Fibroblast of lung (primary cell): Measurements from ENCODE around the gene ABLIM3. TPM values are rescaled to one million over a fixed set of nuclear protein-coding genes. Genes with fewer than 3 reads are reported as not detected.

ENCODE experiments used
- DNase-seq, 2 donors: peaks; one replicate each; pipeline versions ENCODE4 v3.0.0 to v3.0.0-alpha.2; 2010; ENCODE audit warnings: low read depth in 2 of 2
- H2AFZ ChIP-seq: 2 replicates; pipeline ENCODE4 v1.5.1; 2012; ENCODE audit warnings: low read length, control low read depth, inconsistent platforms
- H3K27ac ChIP-seq: 2 replicates; pipeline ENCODE4 v1.5.1; 2011; ENCODE audit warnings: low read length, control low read depth; ENCODE audit not compliant: insufficient read depth
- H3K27me3 ChIP-seq: 2 replicates; pipeline ENCODE4 v1.5.1; 2011; ENCODE audit warnings: mild to moderate bottlenecking, low read length; ENCODE audit not compliant: control insufficient read depth, insufficient read depth
- H3K36me3 ChIP-seq: 2 replicates; pipeline ENCODE4 v1.5.1; 2011; ENCODE audit warnings: low read length; ENCODE audit not compliant: control insufficient read depth, insufficient read depth
- H3K4me1 ChIP-seq: 2 replicates; pipeline ENCODE4 v1.5.1; 2011; ENCODE audit warnings: low read length; ENCODE audit not compliant: control insufficient read depth, insufficient read depth; ENCODE audit errors: extremely low read depth
- H3K4me2 ChIP-seq: 2 replicates; pipeline ENCODE4 v1.5.1; 2011; ENCODE audit warnings: low read length, control low read depth; ENCODE audit not compliant: insufficient read depth; ENCODE audit errors: extremely low read depth
- H3K4me3 ChIP-seq, 4 experiments: fragments of 200-600 bp in 1 of 4; sonication (generic) in 1 of 4; replicated peaks in 1 of 4; 2 replicates each; pipeline ENCODE4 v1.5.1; 2011 to 2016; ENCODE audit warnings: low read length in 4 of 4, low read depth in 3 of 4, mild to moderate bottlenecking in 3 of 4, control low read depth in 2 of 4, inconsistent platforms in 1 of 4, mixed read lengths in 1 of 4; ENCODE audit not compliant: insufficient read depth in 1 of 4; ENCODE audit errors: control extremely low read depth in 1 of 4
- H3K79me2 ChIP-seq: 2 replicates; pipeline ENCODE4 v1.5.1; 2012; ENCODE audit warnings: mild to moderate bottlenecking, low read length, inconsistent platforms; ENCODE audit not compliant: control insufficient read depth, insufficient read depth
- H3K9ac ChIP-seq: 2 replicates; pipeline ENCODE4 v1.5.1; 2011; ENCODE audit warnings: mild to moderate bottlenecking, low read length, control low read depth; ENCODE audit not compliant: insufficient read depth
- H3K9me3 ChIP-seq: 2 replicates; pipeline ENCODE4 v1.5.1; 2012; ENCODE audit warnings: low read depth, low read length; ENCODE audit not compliant: control insufficient read depth, insufficient read depth
- H4K20me1 ChIP-seq: 2 replicates; pipeline ENCODE4 v1.5.1; 2011; ENCODE audit warnings: low read length; ENCODE audit not compliant: control insufficient read depth, insufficient read depth; ENCODE audit errors: extremely low read depth
- EZH2 ChIP-seq: IDR thresholded peaks from 2 replicates; pipeline ENCODE4 v1.5.1; 2012; ENCODE audit warnings: low read length, control low read depth, mild to moderate bottlenecking; ENCODE audit errors: missing control alignments
- polyA plus RNA-seq, 2 donors: library from polyadenylated mRNA; depleted of rRNA in 1 of 2; stranded (reverse) in 1 of 2; unstranded in 1 of 2; fragments of >200 nt; gene quantifications; 2 replicates each; pipeline ENCODE4 v1.2.1, GENCODE V29; 2011 to 2012; ENCODE audit warnings: missing spikeins in 1 of 2
- total RNA-seq: library from RNA; depleted of rRNA; stranded (reverse); fragments of >200 nt; gene quantifications from 2 replicates; pipeline ENCODE4 v1.2.1, GENCODE V29; 2014
- TF ChIP-seq, protein P1 (sequence below), 2 donors: IDR thresholded peaks in 1 of 2; conservative IDR thresholded peaks in 1 of 2; 1 replicate in 1 of 2; 2 replicates in 1 of 2; pipeline ENCODE4 v1.5.1; 2011 to 2012; ENCODE audit warnings: low read length in 2 of 2, control low read depth in 1 of 2, inconsistent platforms in 1 of 2, low read depth in 1 of 2, mild to moderate bottlenecking in 1 of 2

ABLIM3 gene
- total and polyA plus RNA-seq, 2 donors (not counting 1 experiment from before 2014, with no cell fraction given), result 48.1 to 49.9 TPM

GRCh38 chr5:149277801-149278200 is 136.5 kb downstream of the ABLIM3 start:
- Histone ChIP-seq H3K4me3 (no peak overlapping the region), H3K27me3 (no peaks in the 10 kb centered on the region), H3K4me1 (peaks cover 2% of the 10 kb centered on the region), H3K4me2 (no peak overlapping the region), H2AFZ (no peak overlapping the region), H4K20me1 (no peaks in the 10 kb centered on the region), H3K36me3 (no peaks in the 10 kb centered on the region), H3K9ac (no peak overlapping the region), H3K27ac (no peak overlapping the region), H3K79me2 (no peaks in the 10 kb centered on the region), H3K9me3 (no peaks in the 10 kb centered on the region)
- peak in 1 of 2 donors; percentile 38 for DNase-seq
- TF ChIP-seq, protein P1, sequence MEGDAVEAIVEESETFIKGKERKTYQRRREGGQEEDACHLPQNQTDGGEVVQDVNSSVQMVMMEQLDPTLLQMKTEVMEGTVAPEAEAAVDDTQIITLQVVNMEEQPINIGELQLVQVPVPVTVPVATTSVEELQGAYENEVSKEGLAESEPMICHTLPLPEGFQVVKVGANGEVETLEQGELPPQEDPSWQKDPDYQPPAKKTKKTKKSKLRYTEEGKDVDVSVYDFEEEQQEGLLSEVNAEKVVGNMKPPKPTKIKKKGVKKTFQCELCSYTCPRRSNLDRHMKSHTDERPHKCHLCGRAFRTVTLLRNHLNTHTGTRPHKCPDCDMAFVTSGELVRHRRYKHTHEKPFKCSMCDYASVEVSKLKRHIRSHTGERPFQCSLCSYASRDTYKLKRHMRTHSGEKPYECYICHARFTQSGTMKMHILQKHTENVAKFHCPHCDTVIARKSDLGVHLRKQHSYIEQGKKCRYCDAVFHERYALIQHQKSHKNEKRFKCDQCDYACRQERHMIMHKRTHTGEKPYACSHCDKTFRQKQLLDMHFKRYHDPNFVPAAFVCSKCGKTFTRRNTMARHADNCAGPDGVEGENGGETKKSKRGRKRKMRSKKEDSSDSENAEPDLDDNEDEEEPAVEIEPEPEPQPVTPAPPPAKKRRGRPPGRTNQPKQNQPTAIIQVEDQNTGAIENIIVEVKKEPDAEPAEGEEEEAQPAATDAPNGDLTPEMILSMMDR (conservative IDR thresholded peaks at IDR 0.05 in 1 of 2, IDR thresholded peaks at IDR 0.05 in 1 of 2; ENCODE audit: low read depth in 1 of 2, low read length in 2 of 2), result no peak
- no peak for TF ChIP-seq EZH2

DNA sequence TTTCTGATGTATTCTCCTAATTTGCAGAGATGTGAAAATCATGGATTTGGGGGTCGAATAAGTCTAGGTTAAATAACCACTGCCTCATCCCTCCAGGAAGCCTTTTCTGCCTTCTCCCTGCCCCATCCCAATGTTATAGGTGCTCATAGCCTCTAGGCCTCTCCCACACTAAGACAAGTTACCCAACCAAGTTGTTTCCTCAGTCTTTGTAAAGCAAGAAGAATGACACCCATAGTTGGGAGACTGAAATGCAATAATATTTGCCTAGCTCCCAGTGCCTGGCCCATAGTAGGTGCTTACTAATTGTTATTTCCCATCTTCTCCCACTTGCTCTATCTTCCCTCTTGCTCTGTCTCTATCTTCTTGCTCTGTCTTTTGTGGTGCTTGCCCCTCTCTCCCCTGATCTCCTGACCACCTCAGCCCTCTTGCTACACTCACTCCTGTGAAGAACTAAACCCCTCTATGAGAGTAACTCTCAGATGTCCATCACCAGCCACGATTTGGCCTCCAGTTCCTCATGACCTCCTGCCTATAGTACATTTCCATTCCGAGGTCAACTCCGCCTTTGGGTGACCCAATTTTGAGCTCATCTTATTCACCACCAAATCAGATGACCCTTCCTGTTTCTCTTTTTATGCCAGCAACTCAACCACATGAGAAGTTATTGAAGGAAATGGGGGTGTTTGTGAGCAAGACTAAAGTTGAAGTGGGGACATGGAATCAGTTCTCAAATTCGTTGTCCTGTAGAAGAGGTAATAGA is 137.3 kb downstream of the ABLIM3 start:
- no peak for TF ChIP-seq EZH2
- TF ChIP-seq, protein P1 (conservative IDR thresholded peaks at IDR 0.05 in 1 of 2, IDR thresholded peaks at IDR 0.05 in 1 of 2; ENCODE audit: low read depth in 1 of 2, low read length in 2 of 2), result no peak
- Histone ChIP-seq H3K4me2 (no peak overlapping the region), H3K36me3 (no peaks in the 10 kb centered on the region), H3K27me3 (no peaks in the 10 kb centered on the region), H3K79me2 (no peaks in the 10 kb centered on the region), H3K9ac (no peak overlapping the region), H3K4me1 (peaks cover 2% of the 10 kb centered on the region), H3K9me3 (no peaks in the 10 kb centered on the region), H3K27ac (no peak overlapping the region), H2AFZ (no peak overlapping the region), H3K4me3 (no peak overlapping the region), H4K20me1 (no peaks in the 10 kb centered on the region)
- no peak for DNase-seq

DNA sequence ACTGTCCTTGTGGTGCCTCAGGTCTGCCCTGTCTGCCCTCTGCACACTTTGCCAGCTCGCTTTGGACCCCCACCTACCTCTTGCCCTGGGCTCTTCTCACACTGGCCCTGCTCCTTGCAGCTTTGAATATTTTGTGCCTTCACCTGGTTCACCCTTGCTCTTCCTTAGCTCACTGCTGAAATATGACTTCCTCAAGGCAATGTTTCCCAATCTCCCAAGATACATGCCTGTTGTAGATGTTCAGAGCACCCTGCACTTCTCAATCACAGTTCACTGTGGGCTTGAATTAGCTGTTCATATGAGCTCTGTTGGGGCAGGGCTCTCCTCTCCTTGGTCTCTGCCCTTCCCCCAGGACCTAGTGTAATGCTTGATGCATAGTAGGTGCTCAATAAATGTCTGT is 138.4 kb downstream of the ABLIM3 start:
- H3K4me2 ChIP-seq, result no peak overlapping the region
- H3K79me2 ChIP-seq, result no peaks in the 10 kb centered on the region
- no peaks in the 10 kb centered on the region for H3K27me3 ChIP-seq
- H3K4me1 ChIP-seq, result peaks cover 10% of the 10 kb centered on the region
- H3K36me3 ChIP-seq, result no peaks in the 10 kb centered on the region
- H3K27ac ChIP-seq, result no peak overlapping the region
- H4K20me1 ChIP-seq, result no peaks in the 10 kb centered on the region
- no peak overlapping the region for H2AFZ ChIP-seq
- no peak overlapping the region for H3K9ac ChIP-seq
- no peak overlapping the region for H3K4me3 ChIP-seq
- DNase-seq, result no peak
- no peaks in the 10 kb centered on the region for H3K9me3 ChIP-seq
- no peak for TF ChIP-seq EZH2
- TF ChIP-seq, protein P1 (conservative IDR thresholded peaks at IDR 0.05 in 1 of 2, IDR thresholded peaks at IDR 0.05 in 1 of 2; ENCODE audit: low read depth in 1 of 2, low read length in 2 of 2), result no peak
